CD4-positive, alpha-beta memory T cell (primary cell): ENCODE data around the gene KRTAP4-9. TPM values are rescaled to one million over a fixed set of nuclear protein-coding genes. Genes with fewer than 3 reads are reported as not detected.
A peak's percentile ranks its signal among the peaks of the same experiment; 100 is the strongest.
"Not testable (repeated sequence)": the region's sequence is repeated elsewhere in the genome, so short reads cannot be mapped to it uniquely, and the experiment has no call there.

ENCODE experiments used
- CTCF ChIA-PET: fragments of 350-600 bp; sonication (Branson Sonifier 250); formaldehyde crosslinking; loops from one replicate; lab custom pipeline; 2021; ENCODE audit warnings: inconsistent platforms; ENCODE audit not compliant: partially characterized antibody; lab: Charles Lee
- POLR2A ChIA-PET: fragments of 350-600 bp; sonication (Branson Sonifier 250); formaldehyde crosslinking; loops from one replicate; lab custom pipeline; 2021; ENCODE audit not compliant: partially characterized antibody; lab: Charles Lee
- DNase-seq, 5 donors: peaks; one replicate each; pipeline versions ENCODE4 v3.0.0 to v3.0.0-alpha.2; 2020 to 2022; ENCODE audit warnings: mixed read lengths in 1 of 5
- H3K27ac ChIP-seq: one replicate; pipeline ENCODE4 v1.7.0; 2013; ENCODE audit warnings: low read depth, low read length
- H3K27me3 ChIP-seq: 2 replicates; pipeline ENCODE4 v1.7.0; 2013; ENCODE audit warnings: mild to moderate bottlenecking, low read length, moderate library complexity; ENCODE audit not compliant: insufficient read depth
- H3K36me3 ChIP-seq: 2 replicates; pipeline ENCODE4 v1.7.0; 2013; ENCODE audit warnings: mild to moderate bottlenecking, low read length, moderate library complexity; ENCODE audit not compliant: insufficient read depth
- H3K4me1 ChIP-seq: 2 replicates; pipeline ENCODE4 v1.7.0; 2013; ENCODE audit warnings: mild to moderate bottlenecking, low read length, moderate library complexity; ENCODE audit not compliant: insufficient read depth
- H3K4me3 ChIP-seq, 2 donors: one replicate each; pipeline ENCODE4 v1.7.0; 2013; ENCODE audit warnings: low read length in 2 of 2, mild to moderate bottlenecking in 1 of 2
- H3K9me3 ChIP-seq, 2 donors: one replicate each; pipeline ENCODE4 v1.7.0; 2013; ENCODE audit warnings: low read length in 2 of 2, control low read depth in 1 of 2; ENCODE audit not compliant: control insufficient read depth in 1 of 2
- H3K27ac Mint-ChIP-seq, 7 donors: one replicate each; pipeline ENCODE4 v1.8.0; 2020 to 2021; ENCODE audit warnings: mixed read lengths in 7 of 7, mild to moderate bottlenecking in 6 of 7, inconsistent platforms in 3 of 7, moderate library complexity in 3 of 7
- H3K27me3 Mint-ChIP-seq, 2 donors: one replicate each; pipeline ENCODE4 v1.8.0; 2020 to 2021; ENCODE audit warnings: mixed read lengths in 2 of 2
- H3K36me3 Mint-ChIP-seq, 2 donors: one replicate each; pipeline ENCODE4 v1.8.0; 2020 to 2021; ENCODE audit warnings: mixed read lengths in 2 of 2, inconsistent platforms in 1 of 2, mild to moderate bottlenecking in 1 of 2
- H3K4me1 Mint-ChIP-seq, 4 donors: one replicate each; pipeline ENCODE4 v1.8.0; 2020 to 2021; ENCODE audit warnings: mixed read lengths in 4 of 4, mild to moderate bottlenecking in 1 of 4
- H3K4me3 Mint-ChIP-seq, 8 donors: one replicate each; pipeline ENCODE4 v1.8.0; 2020 to 2021; ENCODE audit warnings: mixed read lengths in 8 of 8, mild to moderate bottlenecking in 7 of 8, moderate library complexity in 6 of 8, inconsistent platforms in 3 of 8
- H3K9me3 Mint-ChIP-seq, 8 donors: one replicate each; pipeline ENCODE4 v1.8.0; 2020 to 2021; ENCODE audit warnings: mixed read lengths in 8 of 8, mild to moderate bottlenecking in 5 of 8, inconsistent platforms in 3 of 8, moderate library complexity in 1 of 8
- intact Hi-C: fragments of 100-400 bp; cut with micrococcal nuclease; formaldehyde crosslinking; loops from one replicate; pipeline ENCODE4 v1.15.1; 2023
- polyA plus RNA-seq, 2 donors: library from polyadenylated mRNA; unstranded; fragments of 300-500 nt; fragmentation: Illumina TruSeq; gene quantifications; one replicate each; pipeline ENCODE4 v1.2.3, GENCODE V29; 2021
- total RNA-seq, 2 experiments: library from RNA; stranded (reverse); gene quantifications; one replicate each; pipeline ENCODE4 v1.2.3, GENCODE V29; 2021

KRTAP4-9 gene
- total and polyA plus RNA-seq, 4 experiments from 2014 or later, result not detected

- no peak overlapping the region for H3K27ac Mint-ChIP-seq
- Histone ChIP-seq H3K9me3 (no peaks in the 10 kb centered on the region), H3K4me3 (no peak overlapping the region), H3K36me3 (no peaks in the 10 kb centered on the region), H3K27ac (no peak overlapping the region), H3K4me1 (no peaks in the 10 kb centered on the region), H3K27me3 (no peaks in the 10 kb centered on the region)
- no peak overlapping the region for H3K4me3 Mint-ChIP-seq
- H3K9me3 Mint-ChIP-seq, result peaks cover 0 to 38% (median 22%) of the 10 kb centered on the region in 8 donors
- intact Hi-C loops, result no loop called here
- peaks cover 0 to 6% (median under 1%) of the 10 kb centered on the region in 4 donors for H3K4me1 Mint-ChIP-seq
- ChIA-PET POLR2A (no interaction called here), CTCF (no interaction called here)
- H3K36me3 Mint-ChIP-seq, result peaks cover 8 to 16% of the 10 kb centered on the region in 2 donors
- H3K27me3 Mint-ChIP-seq, result peaks cover 0 to 3% of the 10 kb centered on the region in 2 donors
- DNase-seq, result no peak
Measured at GRCh38 chr17:41145261-41145660, 40.1 kb downstream of the KRTAP4-9 start.

DNA sequence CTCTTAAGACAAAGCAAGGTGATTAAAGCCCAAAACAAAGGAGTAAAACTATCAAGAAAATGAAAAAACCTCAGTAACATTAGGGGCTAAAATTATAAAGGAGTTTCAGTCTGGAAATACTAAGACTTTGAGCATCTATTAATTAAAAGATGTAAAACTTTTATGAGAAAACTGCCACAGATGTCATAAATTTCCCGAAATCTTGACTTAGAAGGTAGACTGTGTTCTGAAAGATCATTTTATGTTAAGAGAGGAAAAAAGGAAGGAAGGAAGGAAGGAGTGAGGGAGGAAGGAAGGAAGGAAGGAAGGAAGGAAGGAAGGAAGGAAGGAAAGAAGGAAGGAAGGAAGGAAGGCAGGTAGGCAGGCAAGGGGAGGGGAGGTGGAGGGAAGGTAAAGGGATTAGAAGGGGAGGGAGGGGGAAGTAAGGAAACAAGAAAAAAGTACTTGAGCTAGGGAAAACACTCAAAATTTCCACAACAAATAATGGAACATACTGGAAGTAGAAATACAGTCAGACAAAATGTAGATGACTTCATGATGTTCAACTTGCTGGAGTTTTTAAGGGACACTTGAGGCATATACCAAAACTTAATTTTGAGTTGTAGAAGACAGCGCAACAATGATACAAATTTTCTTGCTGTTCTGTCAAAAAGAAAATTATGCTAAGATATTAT, 42.5 kb downstream of the KRTAP4-9 start:
- peak overlapping the region in 1 of 7 donors; percentile 76 for H3K27ac Mint-ChIP-seq
- H3K4me1 Mint-ChIP-seq, result peaks cover 0 to 1% (median 0%) of the 10 kb centered on the region in 4 donors
- peaks cover 7 to 8% of the 10 kb centered on the region in 2 donors for H3K36me3 Mint-ChIP-seq
- DNase-seq, result no peak
- intact Hi-C loops, result no loop called here
- H3K4me3 Mint-ChIP-seq, result no peak overlapping the region
- Histone ChIP-seq H3K36me3 (no peaks in the 10 kb centered on the region), H3K27ac (no peak overlapping the region), H3K4me3 (no peak overlapping the region), H3K27me3 (no peaks in the 10 kb centered on the region), H3K9me3 (no peaks in the 10 kb centered on the region), H3K4me1 (no peaks in the 10 kb centered on the region)
- POLR2A ChIA-PET, result no interaction called here
- H3K27me3 Mint-ChIP-seq, result peaks cover 0 to 3% of the 10 kb centered on the region in 2 donors
- peaks cover 0 to 24% (median 13%) of the 10 kb centered on the region in 8 donors for H3K9me3 Mint-ChIP-seq
- CTCF ChIA-PET, result interaction anchor here (1.3 kb wide), 1 partner anchor 175 kb away, joined by 4 read pairs; no protein-coding TSS in a partner anchor

DNA sequence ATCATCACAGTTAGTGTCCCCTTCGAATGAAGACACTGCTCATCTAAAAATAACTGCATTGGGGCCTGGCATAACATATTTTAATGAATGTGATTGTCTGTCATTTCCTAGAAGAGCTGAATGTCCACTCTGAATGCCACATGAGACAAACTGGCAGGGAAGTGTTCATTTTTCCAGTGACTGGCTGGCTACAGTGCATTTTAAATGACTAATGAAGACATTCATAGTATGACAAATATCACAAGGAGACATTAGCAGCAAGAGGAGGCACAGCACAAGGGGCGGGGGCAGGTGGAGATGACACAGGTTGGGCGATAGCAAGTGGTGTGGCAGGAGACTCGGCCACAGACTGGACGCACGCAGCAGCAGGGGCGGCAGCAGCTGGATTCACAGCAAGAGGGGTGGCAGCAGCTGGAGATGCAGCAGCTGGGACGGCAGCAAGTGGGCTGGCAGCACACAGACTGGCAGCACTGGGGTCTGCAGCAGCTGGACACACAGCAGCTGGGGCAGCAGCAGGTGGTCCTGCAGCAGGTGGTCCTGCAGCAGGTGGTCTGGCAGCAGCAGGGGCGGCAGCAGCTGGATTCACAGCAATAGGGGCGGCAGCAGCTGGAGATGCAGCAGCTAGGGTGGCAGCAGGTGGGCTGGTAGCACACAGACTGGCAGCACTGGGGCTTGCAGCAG, 43.9 kb downstream of the KRTAP4-9 start:
- H3K9me3 ChIP-seq, intact Hi-C loops, DNase-seq, H3K4me3 Mint-ChIP-seq, POLR2A ChIA-PET, H3K27ac Mint-ChIP-seq, H3K36me3 ChIP-seq, H3K36me3 Mint-ChIP-seq, H3K9me3 Mint-ChIP-seq, CTCF ChIA-PET, H3K4me1 ChIP-seq, H3K4me1 Mint-ChIP-seq, H3K27me3 Mint-ChIP-seq, H3K27me3 ChIP-seq, H3K27ac ChIP-seq, H3K4me3 ChIP-seq: not testable (repeated sequence)

GRCh38 chr17:41149652-41149985, 44.4 kb downstream of the KRTAP4-9 start, which contains the start of gene KRTAP4-5:
TSS of gene KRTAP4-5 (minus strand) at chr17:41149825. CDS start at chr17:41149767, 58 bp downstream.
- no peaks in the 10 kb centered on the region for H3K36me3 ChIP-seq
- H3K27ac ChIP-seq, result no peak within 1 kb of the TSS
- H3K27me3 Mint-ChIP-seq, result peaks cover 2 to 9% of the 10 kb centered on the region in 2 donors
- no peaks in the 10 kb centered on the region for H3K27me3 ChIP-seq
- H3K4me3 Mint-ChIP-seq, result no peak within 1 kb of the TSS
- no peak within 1 kb of the TSS for H3K4me3 ChIP-seq
- peaks cover 0 to 2% (median under 1%) of the 10 kb centered on the region in 4 donors for H3K4me1 Mint-ChIP-seq
- intact Hi-C loops, result no loop called here
- no peaks in the 10 kb centered on the region for H3K4me1 ChIP-seq
- POLR2A ChIA-PET, result no interaction called here
- CTCF ChIA-PET, result no interaction called here
- H3K9me3 Mint-ChIP-seq, result peaks cover 0 to 8% (median 0%) of the 10 kb centered on the region in 8 donors
- no peak within 1 kb of the TSS for H3K27ac Mint-ChIP-seq
- no peaks in the 10 kb centered on the region for H3K36me3 Mint-ChIP-seq
- no peak for DNase-seq
- no peaks in the 10 kb centered on the region for H3K9me3 ChIP-seq

- peaks cover 2 to 9% of the 10 kb centered on the region in 2 donors for H3K27me3 Mint-ChIP-seq
- DNase-seq, result no peak
- no peak overlapping the region for H3K4me3 Mint-ChIP-seq
- intact Hi-C loops, result no loop called here
- Histone ChIP-seq H3K4me3 (no peak overlapping the region), H3K4me1 (no peaks in the 10 kb centered on the region), H3K27me3 (no peaks in the 10 kb centered on the region), H3K9me3 (no peaks in the 10 kb centered on the region), H3K36me3 (no peaks in the 10 kb centered on the region), H3K27ac (no peak overlapping the region)
- ChIA-PET POLR2A (interaction anchor here (1.1 kb wide), 1 partner anchor 20 kb away, joined by 3 read pairs; no protein-coding TSS in a partner anchor), CTCF (no interaction called here)
- no peaks in the 10 kb centered on the region for H3K36me3 Mint-ChIP-seq
- H3K4me1 Mint-ChIP-seq, result peaks cover 0 to 2% (median under 1%) of the 10 kb centered on the region in 4 donors
- peaks cover 0 to 6% (median 0%) of the 10 kb centered on the region in 8 donors for H3K9me3 Mint-ChIP-seq
- H3K27ac Mint-ChIP-seq, result no peak overlapping the region
Measured at GRCh38 chr17:41150026-41150425, 44.8 kb downstream of the KRTAP4-9 start.

DNA sequence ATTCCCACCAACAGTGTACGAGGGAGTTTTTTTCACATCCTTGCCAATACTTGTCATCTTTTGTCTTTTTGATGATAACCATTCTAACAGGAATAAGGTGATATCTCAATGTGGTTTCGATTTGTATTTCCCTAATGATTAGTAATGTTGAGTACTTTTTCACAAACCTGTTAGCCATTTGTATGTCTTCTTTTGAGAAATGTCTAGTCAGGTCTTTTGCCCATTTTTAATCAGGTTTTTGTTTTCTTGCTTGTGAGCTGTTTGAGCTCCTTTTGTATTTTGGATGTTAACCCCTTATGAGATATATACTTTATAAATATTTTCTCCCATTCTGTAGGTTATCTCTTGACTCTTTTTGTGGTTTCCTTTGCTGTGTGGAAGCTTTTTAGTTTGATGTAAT, 46.3 kb downstream of the KRTAP4-9 start:
- CTCF ChIA-PET, result no interaction called here
- DNase-seq, result no peak
- Mint-ChIP-seq H3K27ac (no peak overlapping the region), H3K9me3 (peaks cover 0 to 4% (median 0%) of the 10 kb centered on the region in 8 donors), H3K4me1 (peaks cover 0 to 2% (median under 1%) of the 10 kb centered on the region in 4 donors), H3K27me3 (peaks cover 8 to 13% of the 10 kb centered on the region in 2 donors), H3K4me3 (no peak overlapping the region), H3K36me3 (no peaks in the 10 kb centered on the region)
- H3K4me3 ChIP-seq, result no peak overlapping the region
- H3K36me3 ChIP-seq, result no peaks in the 10 kb centered on the region
- no peaks in the 10 kb centered on the region for H3K9me3 ChIP-seq
- POLR2A ChIA-PET, result no interaction called here
- H3K27me3 ChIP-seq, result no peaks in the 10 kb centered on the region
- no peaks in the 10 kb centered on the region for H3K4me1 ChIP-seq
- intact Hi-C loops, result no loop called here
- no peak overlapping the region for H3K27ac ChIP-seq

- H3K27me3 Mint-ChIP-seq, result peaks cover 14 to 16% of the 10 kb centered on the region in 2 donors
- no peaks in the 10 kb centered on the region for H3K36me3 Mint-ChIP-seq
- intact Hi-C loops, result no loop called here
Measured at GRCh38 chr17:41153856-41154255, 48.7 kb downstream of the KRTAP4-9 start.

More at GRCh38 chr17:41153856-41154255, 48.7 kb downstream of the KRTAP4-9 start:
- H3K27ac ChIP-seq, result no peak overlapping the region
- no peak for DNase-seq
- POLR2A ChIA-PET, result no interaction called here
- no peaks in the 10 kb centered on the region for H3K9me3 ChIP-seq
- H3K27me3 ChIP-seq, result no peaks in the 10 kb centered on the region
- CTCF ChIA-PET, result no interaction called here
- H3K4me1 Mint-ChIP-seq, result peaks cover 0 to 2% (median 0%) of the 10 kb centered on the region in 4 donors
- H3K36me3 ChIP-seq, result no peaks in the 10 kb centered on the region
- no peak overlapping the region for H3K4me3 Mint-ChIP-seq
- H3K4me3 ChIP-seq, result no peak overlapping the region
- H3K4me1 ChIP-seq, result no peaks in the 10 kb centered on the region
- no peak overlapping the region for H3K27ac Mint-ChIP-seq
- no peaks in the 10 kb centered on the region for H3K9me3 Mint-ChIP-seq
